Measurements from ENCODE around the gene CARS1. TPM values are rescaled to one million over a fixed set of nuclear protein-coding genes. Genes with fewer than 3 reads are reported as not detected.
A peak's percentile ranks its signal among the peaks of the same experiment; 100 is the strongest.

Gene CARS1
- polyA plus RNA-seq, 4 donors = 24.1 to 29.1 (median 27.0) TPM

- DNase-seq (ENCODE audit: low read depth in 4 of 4, low spot score in 2 of 4) = no peak
These were observed 14.5 kb downstream of the CARS1 start for GRCh38 chr11:3042496-3043314.

GRCh38 chr11:3041699-3042441, 15.4 kb downstream of the CARS1 start:
- DNase-seq (ENCODE audit: low read depth in 4 of 4, low spot score in 2 of 4) = no peak

DNA sequence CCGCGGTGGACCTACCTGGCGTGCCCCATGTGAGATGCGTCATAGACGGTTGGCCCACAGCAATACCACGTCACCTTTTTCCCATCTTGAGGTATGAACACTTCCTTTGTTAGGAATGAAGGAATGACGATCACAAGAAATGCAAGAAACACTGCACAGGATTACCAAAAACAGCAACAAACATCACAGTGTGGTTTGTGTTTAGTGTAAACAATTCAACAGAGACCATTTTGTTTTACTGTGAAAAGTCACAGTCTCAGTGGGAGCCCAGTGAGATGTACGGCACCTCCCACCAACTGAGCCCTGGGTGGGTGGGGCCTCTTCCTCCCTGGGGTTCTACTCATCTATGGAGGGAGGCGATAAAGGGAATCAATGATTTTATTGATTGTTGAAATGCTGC, 16.3 kb downstream of the CARS1 start:
- no peak for DNase-seq (ENCODE audit: low read depth in 4 of 4, low spot score in 2 of 4)

GRCh38 chr11:3037945-3038271, 19.3 kb downstream of the CARS1 start:
- no peak for DNase-seq (ENCODE audit: low read depth in 4 of 4, low spot score in 2 of 4)

DNA sequence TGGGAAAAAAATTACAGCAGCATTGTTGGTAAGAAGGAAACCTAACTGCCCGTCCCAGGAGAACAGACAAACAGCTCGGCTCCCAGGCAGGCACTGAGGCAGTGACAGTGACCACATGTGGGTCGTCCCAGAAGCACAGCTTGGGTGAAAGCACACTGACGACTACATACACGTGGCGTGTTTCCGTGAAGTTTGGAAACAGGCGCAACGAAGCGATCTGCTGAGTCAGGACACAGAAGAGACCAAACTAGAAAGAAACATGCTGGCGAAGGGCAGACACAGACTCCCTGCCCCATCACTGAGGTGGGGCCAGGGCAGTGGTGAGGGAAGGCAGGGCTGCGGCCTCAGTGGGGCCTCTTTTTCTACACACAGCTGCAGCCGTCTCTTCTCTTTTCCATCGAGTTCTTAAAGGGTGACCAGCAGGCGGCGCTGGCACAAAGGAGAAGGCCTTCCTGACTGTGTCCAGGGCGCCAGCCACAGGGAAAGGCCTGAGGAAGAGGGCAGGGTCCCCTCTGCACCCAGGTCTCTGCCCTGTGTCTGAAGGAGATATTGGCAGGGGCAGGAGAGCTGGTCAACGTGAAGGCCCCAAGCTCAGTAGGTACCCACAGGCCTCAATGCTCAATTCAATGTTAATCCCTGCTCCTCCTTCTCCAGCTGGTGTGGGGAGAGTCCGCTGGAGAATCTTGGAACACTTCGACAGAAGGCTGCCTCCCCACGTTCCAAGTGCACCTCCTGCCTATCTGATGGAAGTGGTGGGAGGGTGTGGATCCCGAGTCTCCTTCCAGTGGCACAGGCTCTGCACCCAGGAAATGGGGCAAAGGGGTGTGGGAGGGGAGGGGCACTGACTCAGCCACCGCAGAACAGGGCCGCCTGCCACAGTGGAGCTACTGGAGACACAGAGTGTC, 19.9 kb downstream of the CARS1 start:
- DNase-seq (ENCODE audit: low read depth in 4 of 4, low spot score in 2 of 4) = peak in 2 of 4 donors; percentile 32 to 66

DNA sequence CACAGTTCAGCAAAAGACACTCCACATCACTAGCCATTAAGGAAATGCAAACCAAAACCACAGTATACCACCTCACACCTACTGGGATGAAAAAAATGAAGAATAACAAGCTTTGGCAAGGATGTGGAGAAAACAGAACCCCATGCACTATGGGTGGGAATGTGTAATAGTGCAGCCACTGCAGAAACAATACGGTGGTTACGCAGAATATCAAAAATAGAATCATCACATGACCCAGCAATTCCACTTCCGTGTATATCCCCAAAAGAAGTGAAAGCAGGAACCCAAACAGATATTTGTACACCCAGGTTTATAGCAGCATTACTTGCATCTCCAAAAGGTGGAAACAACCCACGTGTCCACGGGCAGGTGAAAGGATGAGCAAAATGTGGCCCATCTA, 20.8 kb downstream of the CARS1 start:
- no peak for DNase-seq (ENCODE audit: low read depth in 4 of 4, low spot score in 2 of 4)

GRCh38 chr11:3035333-3035732, 21.9 kb downstream of the CARS1 start:
- no peak for DNase-seq (ENCODE audit: low read depth in 4 of 4, low spot score in 2 of 4)

DNA sequence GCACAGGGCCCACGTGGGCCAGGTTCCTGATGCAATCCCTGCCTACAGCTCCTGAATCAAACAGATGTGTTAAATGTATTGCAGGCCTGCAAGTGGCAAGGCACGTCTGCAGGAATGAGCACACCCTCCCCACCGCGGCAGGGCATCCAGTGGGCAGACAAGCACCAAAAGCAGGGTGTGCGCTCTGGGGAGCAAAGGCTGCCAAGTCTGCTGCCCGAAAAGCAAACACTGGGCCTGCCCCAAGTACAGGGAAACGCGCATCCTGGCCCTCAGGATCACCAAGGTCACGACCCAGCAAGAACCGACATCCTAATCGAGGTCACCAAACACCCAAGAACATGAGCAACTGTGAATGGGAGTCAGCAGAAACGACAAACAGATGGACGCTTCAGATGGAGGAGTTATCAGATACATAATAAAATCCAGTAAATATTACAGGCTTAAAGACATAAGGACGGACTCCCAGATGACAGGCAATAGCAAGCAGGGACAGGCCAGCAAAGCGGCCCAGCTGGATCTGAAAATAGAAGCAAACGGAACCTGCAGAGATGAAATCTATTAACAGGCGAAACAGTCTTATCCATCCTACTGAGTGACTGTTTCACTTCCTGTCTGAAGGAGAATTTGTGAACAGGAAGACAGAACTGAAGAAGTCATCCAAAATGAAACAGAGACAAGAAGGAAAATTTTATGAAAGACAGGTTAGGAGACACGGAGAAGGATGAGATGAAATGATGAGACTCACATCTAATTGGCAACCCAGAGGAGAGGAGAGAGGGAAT, 26.7 kb downstream of the CARS1 start:
- DNase-seq (ENCODE audit: low read depth in 4 of 4, low spot score in 2 of 4) = no peak

GRCh38 chr11:3028813-3029212, 28.4 kb downstream of the CARS1 start:
- DNase-seq (ENCODE audit: low read depth in 4 of 4, low spot score in 2 of 4) = no peak

GRCh38 chr11:3026803-3027202, 30.4 kb downstream of the CARS1 start:
- no peak for DNase-seq (ENCODE audit: low read depth in 4 of 4, low spot score in 2 of 4)

GRCh38 chr11:3022982-3023381, 34.2 kb downstream of the CARS1 start:
- DNase-seq (ENCODE audit: low read depth in 4 of 4, low spot score in 2 of 4) = no peak

GRCh38 chr11:3022300-3022967, 34.8 kb downstream of the CARS1 start:
- no peak for DNase-seq (ENCODE audit: low read depth in 4 of 4, low spot score in 2 of 4)

GRCh38 chr11:3021125-3021524, 36.1 kb downstream of the CARS1 start:
- DNase-seq (ENCODE audit: low read depth in 4 of 4, low spot score in 2 of 4) = peak in 1 of 4 donors; percentile 23

DNA sequence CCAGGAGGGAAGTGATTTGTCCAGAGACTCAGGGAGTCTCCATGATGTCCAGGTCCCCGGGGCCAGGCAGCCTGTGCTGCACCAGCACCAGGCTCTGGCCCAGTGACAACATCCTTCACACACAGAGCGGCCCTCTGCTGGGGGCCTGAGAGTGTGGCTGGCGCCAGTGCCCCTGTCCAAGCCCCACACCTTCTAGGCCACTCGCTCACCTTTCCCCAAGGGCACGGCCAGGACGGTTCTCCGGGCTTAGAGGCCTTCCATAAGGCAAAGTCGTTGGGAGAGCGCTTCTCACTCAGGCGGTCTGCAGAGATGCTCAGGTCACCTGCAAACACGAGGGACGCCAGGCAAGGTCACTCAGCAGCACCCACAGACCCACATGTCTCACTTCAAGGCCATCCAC, 37.2 kb downstream of the CARS1 start:
- DNase-seq (ENCODE audit: low read depth in 4 of 4, low spot score in 2 of 4) = no peak

DNA sequence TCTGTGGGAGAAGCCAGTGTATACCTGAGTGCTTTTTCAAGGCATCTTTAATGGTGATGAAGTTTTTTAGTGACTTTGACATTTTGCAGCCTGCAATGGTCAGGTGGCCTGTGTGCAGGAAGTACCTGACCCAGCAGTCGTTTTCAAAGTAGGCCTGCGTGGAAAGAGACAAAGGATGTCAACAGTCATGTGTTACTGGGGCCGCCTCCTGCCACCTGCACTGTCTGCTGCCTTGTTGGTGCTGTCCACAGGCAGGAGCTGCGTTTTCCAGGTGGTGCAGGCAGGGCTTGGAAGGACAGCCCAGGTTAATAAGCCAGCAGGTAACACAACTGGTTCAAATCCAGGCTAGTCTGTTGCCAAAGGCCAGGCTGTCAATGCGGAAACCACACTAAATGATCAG, 38.6 kb downstream of the CARS1 start:
- no peak for DNase-seq (ENCODE audit: low read depth in 4 of 4, low spot score in 2 of 4)

GRCh38 chr11:3016861-3017260, 40.4 kb downstream of the CARS1 start:
- no peak for DNase-seq (ENCODE audit: low read depth in 4 of 4, low spot score in 2 of 4)

- no peak for DNase-seq (ENCODE audit: low read depth in 4 of 4, low spot score in 2 of 4)
These were observed 41.4 kb downstream of the CARS1 start for GRCh38 chr11:3015796-3016195.

GRCh38 chr11:3014943-3015342, 42.3 kb downstream of the CARS1 start:
- DNase-seq (ENCODE audit: low read depth in 4 of 4, low spot score in 2 of 4) = no peak

DNA sequence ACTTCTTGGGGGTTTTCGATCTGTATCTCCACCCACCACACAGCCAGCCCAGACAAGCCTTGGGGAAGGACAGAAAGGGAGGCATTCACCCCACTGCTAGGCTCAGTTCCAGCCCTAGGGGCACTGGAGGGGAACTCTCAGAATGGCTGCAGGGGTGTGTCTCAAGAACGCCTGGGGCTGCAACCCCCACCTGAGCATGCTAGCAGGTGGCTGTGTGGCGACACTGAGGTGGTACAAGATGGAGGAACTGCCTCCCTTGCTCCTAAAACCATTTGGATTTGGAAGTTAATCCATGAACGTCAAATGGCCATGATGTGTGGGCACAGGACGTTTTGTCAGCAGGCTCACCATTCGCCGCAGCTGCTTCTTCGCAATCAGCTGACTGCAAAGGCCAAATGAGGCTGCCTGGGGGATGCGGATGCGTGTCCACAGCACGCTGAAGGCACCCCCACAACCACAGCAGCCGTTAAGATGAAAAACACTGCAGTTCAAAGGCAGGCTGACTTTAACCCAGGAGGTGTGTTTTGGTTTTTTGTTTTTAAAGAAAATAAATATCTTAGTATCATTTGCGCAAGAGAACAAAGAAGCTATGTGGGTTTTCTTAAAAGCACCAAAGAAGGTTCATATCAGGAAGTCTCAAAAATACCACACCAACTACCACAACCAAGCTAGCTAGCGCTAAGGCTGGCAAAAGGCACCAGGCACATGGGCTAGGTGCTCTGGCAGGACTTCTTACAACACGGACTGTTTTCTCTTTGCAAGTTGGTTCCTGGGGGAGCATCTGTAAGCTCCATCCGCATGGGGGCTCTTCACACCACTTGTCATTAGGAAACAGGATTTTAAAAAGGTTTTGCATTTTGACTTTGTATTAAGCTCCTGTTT, 42.9 kb downstream of the CARS1 start:
- DNase-seq (ENCODE audit: low read depth in 4 of 4, low spot score in 2 of 4) = no peak
